NCI-H526 (cell line): ENCODE results near the gene WNT7B.

Experiments used
- DNase-seq, 2 experiments: peaks; one replicate each; lab custom pipeline; 2025; lab: John Stamatoyannopoulos, UW

Gene WNT7B

DNA sequence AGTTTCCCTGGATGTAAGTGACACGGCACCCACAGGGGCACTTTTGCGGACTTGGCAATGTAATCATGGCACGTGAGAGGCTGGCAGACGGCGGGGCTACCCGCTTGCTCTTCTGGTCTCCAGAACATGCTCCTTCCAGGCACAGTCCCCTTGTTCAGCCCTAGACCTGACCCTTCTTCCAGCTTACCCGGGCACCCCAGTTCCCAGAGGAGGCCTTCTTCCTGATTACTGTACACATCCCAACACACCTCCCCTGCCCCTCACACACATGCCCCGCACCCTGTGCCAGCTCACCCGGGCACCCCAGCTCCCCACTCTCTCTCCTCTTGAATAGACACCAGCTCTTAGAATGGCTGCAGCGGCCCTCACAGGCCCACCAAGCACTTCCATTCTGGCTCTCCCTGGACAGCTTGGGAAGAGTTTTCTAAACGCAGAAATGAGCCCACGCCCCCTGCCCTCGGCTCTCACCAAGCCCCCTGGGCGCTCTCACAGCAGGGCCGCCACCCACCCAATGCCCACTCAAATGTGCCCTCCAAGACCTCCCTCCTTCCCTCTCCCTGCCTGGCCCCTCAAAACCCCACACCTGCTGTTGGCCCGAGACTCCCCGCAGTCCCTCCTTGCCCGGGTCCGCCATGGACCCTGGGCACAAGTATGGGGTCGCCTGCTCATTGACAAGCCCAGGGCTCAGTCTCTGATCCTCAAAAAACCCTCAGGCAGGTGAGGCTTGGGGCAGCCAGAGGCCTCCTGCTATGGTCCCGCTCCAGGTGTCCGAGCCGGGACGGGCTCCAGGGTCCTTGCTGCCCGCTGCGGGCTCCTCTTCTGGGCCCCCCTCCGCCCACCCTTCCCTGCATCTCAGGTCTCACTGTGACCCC is 88.5 kb downstream of the WNT7B start:
- DNase-seq: no peak

DNA sequence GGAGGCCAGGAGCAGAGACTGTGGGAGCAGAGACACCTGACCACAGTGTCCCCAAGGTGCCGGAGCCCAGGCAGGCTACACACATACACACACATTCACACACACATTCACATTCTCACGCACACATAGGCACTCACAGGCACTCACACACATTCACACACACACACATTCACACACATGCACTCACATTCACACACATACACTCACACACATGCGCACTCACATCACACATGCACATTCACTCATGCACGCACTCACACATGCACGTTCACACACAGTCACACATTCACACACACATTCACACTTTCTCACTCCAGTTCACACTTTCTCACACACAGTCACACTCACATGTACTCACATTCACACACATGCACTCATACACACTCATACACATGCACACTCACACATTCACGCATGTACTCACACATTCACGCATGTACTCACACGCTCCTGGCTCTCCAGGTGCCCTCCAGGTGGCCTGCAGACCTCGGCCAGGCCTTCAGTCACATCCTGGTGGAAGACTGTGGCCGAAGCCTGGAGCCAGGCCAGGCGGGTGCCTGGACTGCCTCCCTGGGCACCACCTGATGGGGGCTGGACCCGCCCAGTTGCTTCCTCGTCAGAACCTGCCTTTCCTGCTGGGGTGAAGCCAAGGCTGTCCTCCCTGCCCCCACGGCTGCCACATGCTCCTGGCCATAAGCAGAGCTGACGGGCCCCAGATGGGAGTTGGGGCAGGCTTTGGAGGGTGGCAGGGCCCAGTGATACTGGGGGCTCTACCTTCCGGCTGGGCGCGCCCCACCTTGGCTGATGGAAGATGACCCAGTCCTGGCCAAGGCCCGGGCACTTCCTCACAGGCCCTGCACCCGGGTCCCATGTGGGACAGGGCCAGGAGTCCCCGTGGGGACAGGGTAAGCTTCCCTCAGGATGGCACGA is 89.5 kb downstream of the WNT7B start:
- no peak for DNase-seq

DNA sequence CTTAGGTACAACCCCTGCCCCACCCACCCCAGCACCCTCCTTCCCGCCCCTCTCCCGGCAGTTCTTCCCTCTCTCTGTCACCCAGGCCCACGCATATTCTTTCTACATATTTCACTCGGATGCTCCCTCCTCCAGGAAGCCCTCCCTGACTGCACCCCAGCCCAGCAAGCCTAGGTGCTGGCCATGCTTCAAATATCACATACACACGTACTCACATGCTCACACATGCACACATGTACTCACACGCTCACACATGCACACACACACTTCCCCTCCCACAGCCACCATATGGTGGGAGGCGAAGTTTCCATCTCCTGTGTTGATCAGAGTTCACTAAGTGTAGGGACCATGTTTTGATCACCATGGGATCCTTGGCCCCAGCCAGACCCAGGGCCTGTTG is 90.4 kb downstream of the WNT7B start:
- no peak for DNase-seq

DNA sequence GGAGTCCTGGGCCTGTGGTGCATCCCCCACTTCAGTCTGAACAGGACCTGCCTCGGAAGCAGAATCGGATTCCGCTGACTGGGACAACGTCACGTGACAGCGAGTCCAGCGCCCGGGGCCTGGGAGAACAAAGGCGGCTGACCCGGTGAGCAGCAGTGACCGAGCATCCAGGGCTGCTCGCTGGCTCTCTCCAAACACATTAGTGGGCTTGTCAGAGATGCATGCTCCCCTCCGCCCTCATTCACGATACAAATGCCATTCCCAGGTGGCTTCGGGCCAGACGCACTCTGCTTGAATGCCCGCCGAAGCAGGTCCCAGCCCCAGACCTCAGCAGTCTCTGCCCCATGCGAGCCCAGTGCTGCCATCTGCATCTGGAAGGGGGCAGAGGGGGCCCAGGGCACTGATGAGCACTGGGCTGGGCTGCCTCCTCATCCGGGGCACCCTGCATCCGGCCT is 91.0 kb downstream of the WNT7B start:
- no peak for DNase-seq

DNA sequence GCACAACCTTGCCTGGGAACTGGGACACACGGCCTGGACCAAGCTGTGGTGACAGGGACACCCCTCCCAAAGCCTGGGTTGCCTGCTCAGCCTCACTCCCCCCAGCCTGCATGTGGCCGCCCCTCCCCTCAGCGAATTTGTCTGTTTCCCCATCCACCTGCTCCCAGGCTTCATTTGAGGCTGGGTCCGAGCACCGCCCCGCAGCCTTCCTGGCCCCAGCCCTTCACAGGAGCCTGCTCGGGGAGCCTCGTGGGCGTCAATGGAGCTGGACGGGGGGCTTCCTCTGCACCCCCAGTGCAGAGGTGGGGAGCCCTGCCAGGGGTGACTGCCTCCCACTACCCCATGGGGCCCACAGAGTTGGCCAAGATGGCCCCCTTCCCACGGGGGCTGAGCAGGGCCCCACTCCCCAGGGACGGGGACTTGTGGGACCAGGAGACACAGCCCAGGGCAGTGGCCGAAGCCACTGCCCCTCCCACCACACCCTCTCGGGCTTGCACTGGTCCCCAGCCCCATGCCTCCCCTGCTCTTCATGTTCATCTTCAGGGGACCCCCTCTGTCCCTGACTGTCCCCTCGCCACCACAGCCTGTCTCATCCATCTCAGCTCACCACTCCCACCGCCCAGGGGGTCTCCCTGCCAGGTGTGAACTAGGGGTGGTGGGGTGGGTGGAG is 91.7 kb downstream of the WNT7B start:
- DNase-seq: no peak

DNA sequence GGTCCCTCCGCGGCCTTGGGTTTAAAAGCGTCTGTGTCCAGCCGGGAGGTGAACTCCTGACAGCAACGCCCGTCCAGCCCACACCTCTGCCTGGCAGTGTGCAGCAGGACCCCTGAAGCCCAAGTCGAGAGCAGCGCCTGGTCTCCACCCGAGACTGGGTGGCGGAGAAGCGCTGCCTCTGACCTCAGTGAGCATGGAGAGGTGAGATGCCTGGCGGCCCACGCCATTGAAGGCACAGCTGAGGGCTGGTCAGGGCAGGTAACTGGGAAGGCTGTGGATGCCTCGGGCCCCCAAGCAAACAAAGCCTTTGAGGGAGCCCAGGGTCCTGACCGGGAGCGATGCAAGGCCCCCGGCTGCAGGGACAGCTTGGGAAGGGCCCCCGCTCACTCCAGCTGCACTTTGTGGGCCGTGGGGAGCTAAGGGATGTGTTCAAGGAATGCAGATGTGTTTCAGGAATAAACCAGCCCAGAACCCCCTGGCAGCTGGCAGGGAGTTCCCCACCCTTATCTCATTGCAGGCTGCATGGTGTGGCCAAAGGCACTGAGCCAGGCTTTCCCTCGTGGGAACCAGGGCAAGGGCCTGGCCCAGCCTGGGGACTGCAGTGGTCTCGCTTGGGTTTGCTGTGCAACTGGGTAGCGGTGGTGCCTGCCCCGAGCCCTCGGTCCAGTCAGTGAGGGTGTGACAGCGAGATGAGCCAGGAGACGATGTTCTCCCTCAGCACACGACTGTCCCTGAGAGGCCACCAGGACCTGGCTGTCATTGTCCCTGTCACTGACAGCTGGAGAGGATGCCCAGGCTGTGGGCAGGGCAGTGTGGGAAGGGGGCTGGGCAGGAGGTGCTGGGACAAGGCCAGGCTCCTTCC is 92.5 kb downstream of the WNT7B start:
- no peak for DNase-seq

DNA sequence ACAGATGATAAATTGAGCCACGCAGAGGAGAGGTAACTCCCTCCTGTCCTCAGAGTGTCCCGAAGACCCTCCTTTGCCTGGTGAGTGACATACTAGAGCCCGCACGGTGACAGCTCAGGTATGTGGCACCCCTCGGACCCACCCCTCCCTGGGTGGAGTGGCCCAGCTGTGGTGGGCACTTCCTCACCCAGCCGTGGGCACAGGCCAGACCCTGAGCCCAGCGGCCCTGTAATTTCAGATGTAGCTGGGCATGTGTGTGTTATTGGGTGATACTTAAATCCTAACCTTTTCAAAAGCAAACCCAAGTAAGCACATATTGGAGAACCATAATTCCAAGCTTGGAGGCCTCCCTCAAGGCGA is 93.2 kb downstream of the WNT7B start:
- DNase-seq: no peak

DNA sequence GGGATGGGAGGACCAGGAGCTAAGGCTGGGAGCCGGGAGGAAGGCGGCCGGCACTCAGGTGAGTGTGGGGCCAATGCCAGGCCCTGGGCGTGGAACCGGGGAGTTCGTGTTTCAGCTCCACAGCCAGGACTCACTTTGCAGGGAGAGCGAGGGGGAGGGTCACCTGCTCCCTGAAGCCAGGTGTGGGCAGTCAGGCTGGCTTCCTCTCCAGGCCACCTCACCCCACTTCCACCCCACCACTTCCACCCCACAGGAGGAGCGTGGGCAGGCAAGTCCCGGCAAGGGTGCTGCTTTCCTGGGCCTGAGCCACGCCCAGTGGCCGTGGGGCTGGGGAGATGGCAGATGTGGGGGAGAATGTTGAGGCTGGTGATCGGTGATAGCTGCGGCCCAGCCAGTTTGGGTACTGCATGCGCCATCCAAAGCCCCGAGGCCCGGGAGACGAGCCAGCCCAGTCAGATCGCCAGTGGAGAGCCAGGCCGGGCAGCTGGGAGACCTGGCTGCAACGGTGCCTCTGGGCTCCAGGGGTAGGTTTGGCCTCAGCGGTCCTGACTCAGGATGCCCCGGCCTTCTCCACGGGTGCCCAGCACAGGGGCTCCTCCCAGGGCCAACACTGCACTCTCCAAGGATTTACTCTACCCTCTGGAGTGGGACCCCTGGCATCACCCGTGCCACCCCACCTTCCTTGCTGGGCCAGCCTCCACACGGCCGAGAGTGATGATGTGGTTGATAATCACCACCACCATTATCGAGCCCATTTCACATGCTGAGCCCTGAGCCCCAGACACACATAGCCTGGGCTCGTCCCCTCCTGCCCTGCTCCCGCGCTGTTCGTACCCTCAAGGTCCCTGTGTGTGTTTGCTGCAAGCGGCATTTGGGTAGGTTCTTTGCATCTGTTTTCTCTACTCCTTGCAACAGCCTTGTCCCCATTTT is 93.8 kb downstream of the WNT7B start:
- no peak for DNase-seq

DNA sequence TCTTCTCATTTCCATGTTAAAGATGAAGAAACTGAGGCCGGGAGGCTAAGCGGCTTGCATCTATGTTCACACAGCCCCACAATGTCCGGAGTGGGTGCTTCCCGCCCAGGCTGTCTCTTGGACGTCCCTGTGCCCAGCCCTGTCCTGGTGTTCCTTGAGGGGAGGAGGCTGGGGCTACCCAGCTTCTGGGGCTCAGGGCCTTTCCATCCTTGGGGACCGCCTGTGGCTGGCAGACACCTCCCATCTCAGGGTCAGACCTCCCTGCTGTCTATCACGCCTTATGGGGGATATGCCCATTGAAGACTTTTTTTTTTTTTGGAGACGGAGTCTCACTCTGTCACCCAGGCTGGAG is 95.5 kb downstream of the WNT7B start:
- DNase-seq: no peak

DNA sequence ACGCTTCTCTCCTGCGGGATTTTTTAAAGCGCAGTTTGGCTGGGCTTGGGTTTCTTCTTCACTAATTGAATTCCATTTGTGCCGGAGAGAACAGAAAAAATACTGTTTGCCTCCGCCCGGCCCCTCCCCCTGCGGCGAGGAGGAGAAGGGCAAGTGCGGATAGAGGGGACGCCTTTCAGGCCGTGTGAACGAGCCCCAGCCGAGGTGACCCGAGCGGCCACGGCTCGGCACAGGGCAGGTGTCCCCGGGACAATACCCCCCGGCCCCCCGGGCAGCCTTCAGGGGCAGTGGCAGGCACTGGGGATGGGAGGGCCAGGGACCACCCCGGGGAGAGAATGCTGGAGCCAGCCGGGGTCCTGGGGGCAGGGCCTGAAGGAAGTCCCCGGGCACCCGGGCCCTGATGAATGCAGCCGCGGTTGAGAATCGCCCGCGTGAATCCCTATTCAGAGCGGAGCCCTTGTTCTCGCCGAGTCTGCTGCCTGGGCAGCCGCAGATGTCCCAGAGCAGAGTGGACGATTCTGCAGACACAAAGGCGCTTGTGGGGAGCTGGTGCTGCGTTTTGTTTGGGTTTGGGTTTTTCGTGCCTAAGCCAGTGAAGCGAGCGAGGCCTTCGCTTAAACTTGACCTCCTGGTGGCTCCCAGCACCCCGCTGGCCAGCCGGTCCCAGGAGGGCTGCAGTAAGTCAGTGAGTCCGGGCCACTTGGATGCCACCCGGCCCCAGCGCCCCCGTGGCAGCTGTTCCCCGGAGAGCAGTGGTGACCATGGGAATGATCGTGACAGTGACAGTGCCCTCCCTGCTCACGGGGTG is 96.0 kb downstream of the WNT7B start:
- DNase-seq: no peak

DNA sequence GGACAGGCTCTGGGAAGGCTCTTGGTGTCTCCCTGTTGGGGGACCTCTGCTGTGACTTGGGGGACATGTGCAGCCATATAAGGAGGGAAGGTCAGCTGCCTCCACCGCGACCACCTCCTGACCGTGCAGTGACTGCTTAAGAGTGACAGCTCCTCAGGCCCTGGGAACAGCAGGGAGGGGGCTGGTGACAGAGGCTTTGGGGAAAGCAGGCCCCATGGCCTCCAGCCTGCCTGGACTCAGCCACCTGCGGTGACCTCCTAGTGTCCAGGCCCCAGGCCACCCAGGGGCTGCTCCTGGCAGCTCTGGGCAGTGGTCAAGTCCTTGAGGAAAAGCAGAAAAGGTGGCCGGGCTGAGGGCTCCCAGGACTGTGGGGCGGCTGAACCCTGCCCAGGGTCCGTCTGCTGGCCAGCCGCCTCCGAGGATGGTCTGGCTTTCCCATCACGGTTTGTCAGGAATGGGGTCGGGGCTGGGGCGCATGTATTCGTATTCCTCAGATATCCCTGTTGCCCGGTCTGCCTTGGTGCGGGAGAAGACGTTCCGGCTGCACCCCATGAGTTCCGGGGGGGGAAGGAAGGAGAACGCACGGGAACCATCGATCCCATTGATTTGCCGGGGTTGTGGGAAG is 96.8 kb downstream of the WNT7B start:
- DNase-seq: no peak

DNA sequence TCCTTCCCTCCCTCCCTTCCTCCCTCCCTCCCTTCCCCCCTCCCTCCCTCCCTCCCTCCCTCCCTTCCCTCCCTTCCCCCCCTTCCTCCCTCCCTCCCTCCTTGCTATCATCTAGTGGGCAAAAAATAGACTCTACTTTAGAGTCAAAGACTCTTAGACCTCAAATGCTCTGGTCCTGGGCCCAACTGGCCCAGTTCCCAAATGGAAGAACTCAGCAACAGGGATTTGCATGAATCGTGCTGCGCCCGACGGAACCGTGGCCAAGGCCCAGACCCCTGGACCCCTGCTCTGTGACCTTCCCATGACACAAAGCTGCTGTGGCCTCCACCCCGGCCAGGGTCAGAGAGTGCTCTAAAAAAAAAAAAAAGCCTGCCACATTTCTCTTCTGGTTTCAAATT is 97.4 kb downstream of the WNT7B start:
- DNase-seq: no peak

DNA sequence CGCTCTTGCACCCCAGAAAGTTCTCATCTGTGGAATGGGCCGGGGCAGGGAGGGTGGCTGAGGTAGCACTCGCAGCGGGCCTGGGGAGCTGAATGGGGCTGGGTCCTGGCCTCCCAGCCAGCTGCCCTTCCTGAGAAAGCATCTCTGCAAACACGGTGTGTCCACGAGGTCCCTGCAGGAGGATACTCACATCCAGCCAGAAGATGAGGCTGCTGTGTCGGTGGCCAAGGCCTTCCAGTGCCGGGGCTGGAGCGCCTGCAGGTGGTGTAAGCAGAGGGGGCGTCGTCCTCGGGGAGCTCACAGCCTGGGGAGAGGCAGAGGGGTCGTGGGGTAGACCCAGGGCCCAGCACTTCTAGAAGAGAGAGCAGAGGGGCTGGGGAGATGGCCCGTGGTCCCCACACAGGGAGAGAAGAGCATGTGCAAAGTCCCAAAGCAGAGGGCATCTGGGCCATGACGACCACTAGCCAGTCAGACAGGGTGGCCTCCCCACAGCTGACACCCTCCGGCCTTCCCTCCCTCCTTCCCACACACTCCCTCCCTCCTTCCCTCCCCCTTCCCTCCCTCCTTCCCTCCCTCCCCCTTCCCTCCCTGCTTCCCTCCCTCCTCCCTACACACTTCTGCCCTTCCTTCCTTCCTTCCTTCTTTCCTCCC is 97.9 kb downstream of the WNT7B start:
- DNase-seq: no peak

DNA sequence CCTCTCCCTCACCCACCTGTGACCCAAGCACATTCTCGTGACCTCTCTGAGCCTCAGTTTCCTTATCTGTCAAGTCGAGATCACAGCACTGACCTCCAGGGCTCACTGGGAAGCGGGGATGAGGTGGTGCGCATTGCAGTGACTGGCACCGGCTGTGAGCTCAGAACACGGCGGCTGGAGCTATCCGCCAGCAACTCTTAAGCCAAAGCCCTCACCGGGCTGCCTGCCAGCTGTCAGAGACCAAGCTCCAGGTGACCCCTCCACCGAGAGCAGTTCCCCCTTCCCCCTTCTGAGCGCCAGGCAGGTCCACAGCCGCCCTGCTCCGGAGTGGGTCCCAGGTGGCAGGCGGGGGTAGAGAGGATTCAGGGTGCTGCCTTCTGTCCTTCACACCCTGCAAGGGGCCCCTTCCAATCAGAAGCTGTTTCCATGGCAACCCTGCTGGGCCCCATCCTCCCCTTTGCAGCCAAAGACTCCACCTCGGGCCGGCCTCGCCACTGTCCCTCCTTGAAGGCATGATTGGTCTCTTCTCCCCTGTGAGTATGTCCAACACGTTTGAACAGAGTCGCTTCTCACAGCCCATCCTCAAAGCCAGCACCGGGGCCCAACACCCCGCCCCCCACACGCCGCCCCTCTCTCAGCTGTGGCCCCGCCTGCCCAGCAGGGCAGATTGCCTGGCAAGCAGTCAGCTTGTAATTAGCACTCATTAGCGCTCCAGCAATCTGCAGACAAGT is 98.7 kb downstream of the WNT7B start:
- DNase-seq: no peak

DNA sequence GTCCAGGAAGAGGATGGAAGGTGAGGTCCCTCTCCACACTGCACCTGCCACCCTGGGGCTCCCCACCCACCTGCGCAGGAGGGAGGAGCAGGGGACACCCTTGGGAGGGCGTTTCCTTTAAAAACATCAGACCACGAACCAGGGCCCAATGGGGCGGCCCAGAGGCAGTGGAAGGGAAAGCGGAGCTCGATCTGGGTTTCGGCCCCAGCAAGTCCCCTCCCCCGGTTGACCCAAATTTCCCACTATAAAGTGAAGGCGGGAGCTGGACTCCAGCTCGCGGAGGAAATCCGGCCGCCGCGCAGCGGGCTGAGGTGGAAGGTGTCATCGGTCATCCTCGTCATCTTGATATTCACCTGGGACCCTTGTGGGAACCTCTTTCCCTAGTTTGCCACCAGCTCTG is 99.3 kb downstream of the WNT7B start:
- DNase-seq: no peak

DNA sequence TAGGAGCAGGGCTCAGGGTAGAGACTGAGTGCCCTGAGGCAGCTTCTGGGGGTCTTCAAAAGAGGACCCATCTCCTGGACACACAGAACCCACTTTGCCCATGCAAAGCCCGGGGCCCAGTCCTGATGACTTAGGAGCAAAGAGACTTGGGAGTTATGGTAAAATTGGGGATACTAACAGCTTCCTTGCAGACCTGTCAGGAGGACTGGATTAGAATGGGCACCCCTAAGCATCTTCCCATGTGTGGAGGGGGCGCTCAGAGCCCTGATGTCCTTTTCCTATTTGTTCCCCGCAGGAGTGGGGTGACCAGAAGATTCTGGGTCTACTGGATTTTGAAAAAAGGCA is 100.0 kb downstream of the WNT7B start:
- no peak for DNase-seq

DNA sequence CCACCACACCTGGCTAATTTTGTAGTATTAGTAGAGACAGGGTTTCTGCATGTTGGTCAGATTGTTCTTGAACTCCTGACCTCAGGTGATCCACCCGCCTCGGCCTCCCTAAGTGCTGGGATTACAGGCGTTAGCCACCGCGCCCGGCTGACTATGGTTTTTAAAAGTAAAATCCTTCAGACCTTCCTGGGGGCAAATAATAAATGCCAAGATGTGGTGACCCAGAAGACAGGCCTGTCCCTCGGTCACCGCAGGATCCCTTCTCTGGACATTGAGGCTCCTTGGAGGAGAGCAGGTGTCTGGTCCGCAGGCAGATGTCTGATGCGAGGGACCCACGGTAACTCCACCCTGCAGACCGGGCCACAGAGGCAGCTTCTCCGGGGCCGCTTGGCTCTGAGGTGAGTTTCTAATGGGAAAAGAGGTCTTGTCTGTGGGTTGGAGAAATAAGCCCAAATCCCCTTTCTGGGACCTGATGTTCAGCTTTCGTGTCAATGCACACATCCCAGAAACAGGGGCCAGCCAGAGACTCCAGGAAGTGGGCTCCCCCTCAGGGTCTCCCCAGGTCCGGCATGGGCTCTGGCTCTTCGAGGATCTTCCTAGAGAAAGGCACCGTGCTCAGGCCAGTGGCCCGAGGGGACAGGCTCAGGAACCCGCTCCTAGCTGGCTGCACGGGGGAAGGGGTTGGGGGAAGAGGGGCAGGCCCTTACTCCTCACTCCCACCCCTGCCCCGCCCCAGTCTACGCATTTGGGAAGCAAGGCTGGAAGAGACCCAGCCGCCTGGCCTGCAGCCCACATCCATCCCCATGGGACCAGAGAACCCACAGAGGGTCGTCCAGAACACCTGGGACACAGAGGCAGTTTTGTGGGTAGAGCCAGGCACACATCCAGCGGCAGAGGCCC is 100.6 kb downstream of the WNT7B start:
- no peak for DNase-seq
